Ascending aorta (tissue), 2 donors: ENCODE measurements around the gene UNC5A. TPM values are rescaled to one million over a fixed set of nuclear protein-coding genes. Genes with fewer than 3 reads are reported as not detected.

Experiments used
- DNase-seq, 2 donors: peaks; one replicate each; pipeline ENCODE4 v3.0.0-alpha.2; 2019; ENCODE audit warnings: low spot score in 2 of 2
- H3K27ac ChIP-seq, 2 donors: fragments of 200-600 bp; sonication (generic); one replicate each; pipeline ENCODE4 v1.5.1; 2016 to 2017; ENCODE audit warnings: mild to moderate bottlenecking in 1 of 2
- H3K27me3 ChIP-seq: fragments of 200-600 bp; sonication (generic); one replicate; pipeline ENCODE4 v1.5.1; 2017
- H3K36me3 ChIP-seq, 2 donors: fragments of 200-600 bp; sonication (generic); one replicate each; pipeline ENCODE4 v1.5.1; 2016
- H3K4me1 ChIP-seq, 2 donors: fragments of 200-600 bp; sonication (generic); one replicate each; pipeline ENCODE4 v1.5.1; 2016 to 2017; ENCODE audit warnings: mild to moderate bottlenecking in 1 of 2
- H3K4me3 ChIP-seq, 2 donors: fragments of 200-600 bp; sonication (generic); one replicate each; pipeline ENCODE4 v1.5.1; 2016 to 2017; ENCODE audit warnings: mild to moderate bottlenecking in 1 of 2
- H3K9me3 ChIP-seq, 2 donors: fragments of 200-600 bp; sonication (generic); one replicate each; pipeline ENCODE4 v1.5.1; 2016
- CTCF ChIP-seq, 3 experiments: fragments of 200-600 bp in 2 of 3; fragments of 450-650 bp in 1 of 3; sonication (generic) in 2 of 3; IDR thresholded peaks; one replicate each; pipeline ENCODE4 v1.5.1; 2016 to 2019; ENCODE audit warnings: antibody characterized with exemption in 3 of 3, mild to moderate bottlenecking in 1 of 3, moderate library complexity in 1 of 3
- intact Hi-C: fragments of 100-400 bp; cut with DNase I; formaldehyde crosslinking; loops from one replicate; pipeline ENCODE4 v1.15.1; 2023
- total RNA-seq: library from RNA; depleted of rRNA; stranded (reverse); fragments of >200 nt; gene quantifications from one replicate; pipeline ENCODE4 v1.1.0, GENCODE V29; 2016

Gene UNC5A
- total RNA-seq, 1 donor from 2014 or later: not detected

- no peaks in the 10 kb centered on the region for H3K4me1 ChIP-seq
- no peaks in the 10 kb centered on the region for H3K9me3 ChIP-seq
- peak in 1 of 2 donors; percentile 13 for DNase-seq
- intact Hi-C loops: no loop called here
- H3K27ac ChIP-seq: no peak overlapping the region
- no peak overlapping the region for H3K4me3 ChIP-seq
- no peaks in the 10 kb centered on the region for H3K27me3 ChIP-seq
- H3K36me3 ChIP-seq: no peaks in the 10 kb centered on the region
- TF ChIP-seq CTCF (IDR thresholded peaks at IDR 0.05): no peak
Measured at GRCh38 chr5:176779537-176779936, 30.8 kb upstream of the UNC5A start.

DNA sequence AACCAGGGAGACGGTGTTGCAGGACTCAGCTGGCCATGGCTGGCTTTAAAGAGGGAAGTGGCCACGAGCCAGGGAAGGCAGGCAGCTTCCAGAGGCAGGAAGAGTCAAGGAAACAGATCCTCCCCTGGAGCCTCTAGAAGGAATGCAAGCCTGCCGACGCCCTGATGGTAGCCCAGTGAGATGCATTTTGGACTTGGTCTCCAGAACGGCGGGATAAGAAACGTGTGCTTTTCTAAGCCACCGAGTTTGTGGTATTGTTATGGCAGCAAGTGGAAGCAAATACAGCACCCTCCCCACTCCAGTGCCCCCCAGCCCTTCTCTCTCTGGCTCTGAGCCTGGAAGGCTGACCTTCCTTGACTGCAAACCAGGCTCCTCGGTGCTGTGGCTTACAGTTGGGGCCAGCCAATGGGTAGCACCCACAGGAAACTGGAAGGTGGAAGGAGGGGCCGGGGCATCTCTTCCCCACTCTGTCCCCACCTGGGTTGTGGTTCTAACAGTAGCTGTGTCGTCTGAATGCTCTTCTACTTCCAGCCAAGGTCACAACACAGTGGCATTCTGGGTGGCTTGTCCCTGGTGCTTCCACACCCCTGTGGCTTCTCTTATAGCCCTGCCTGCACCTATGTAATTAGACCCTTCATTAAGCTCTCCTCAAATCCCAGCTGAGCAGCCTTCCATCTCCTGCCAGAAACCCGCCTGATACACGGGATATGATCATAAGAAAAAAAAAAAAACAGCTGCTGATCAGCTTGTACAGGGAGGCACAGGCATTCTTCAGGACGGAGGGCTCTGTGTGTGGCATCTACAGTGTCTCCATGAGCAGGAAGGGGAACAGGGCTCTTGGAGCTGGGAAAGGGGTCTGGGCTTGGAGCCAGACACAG, 29.9 kb upstream of the UNC5A start:
- DNase-seq: peak in 1 of 2 donors; percentile 15
- TF ChIP-seq CTCF (IDR thresholded peaks at IDR 0.05): no peak
- Histone ChIP-seq H3K9me3 (no peaks in the 10 kb centered on the region), H3K27me3 (no peaks in the 10 kb centered on the region), H3K27ac (no peak overlapping the region), H3K4me3 (no peak overlapping the region), H3K36me3 (no peaks in the 10 kb centered on the region), H3K4me1 (no peaks in the 10 kb centered on the region)
- intact Hi-C loops: no loop called here

- Histone ChIP-seq H3K27me3 (no peaks in the 10 kb centered on the region), H3K9me3 (no peaks in the 10 kb centered on the region), H3K4me3 (no peak overlapping the region), H3K27ac (no peak overlapping the region), H3K4me1 (no peaks in the 10 kb centered on the region), H3K36me3 (no peaks in the 10 kb centered on the region)
- intact Hi-C loops: no loop called here
- TF ChIP-seq CTCF (IDR thresholded peaks at IDR 0.05): no peak
- peak in 1 of 2 donors; percentile 52 for DNase-seq
Measured at GRCh38 chr5:176781054-176781375, 29.3 kb upstream of the UNC5A start.

DNA sequence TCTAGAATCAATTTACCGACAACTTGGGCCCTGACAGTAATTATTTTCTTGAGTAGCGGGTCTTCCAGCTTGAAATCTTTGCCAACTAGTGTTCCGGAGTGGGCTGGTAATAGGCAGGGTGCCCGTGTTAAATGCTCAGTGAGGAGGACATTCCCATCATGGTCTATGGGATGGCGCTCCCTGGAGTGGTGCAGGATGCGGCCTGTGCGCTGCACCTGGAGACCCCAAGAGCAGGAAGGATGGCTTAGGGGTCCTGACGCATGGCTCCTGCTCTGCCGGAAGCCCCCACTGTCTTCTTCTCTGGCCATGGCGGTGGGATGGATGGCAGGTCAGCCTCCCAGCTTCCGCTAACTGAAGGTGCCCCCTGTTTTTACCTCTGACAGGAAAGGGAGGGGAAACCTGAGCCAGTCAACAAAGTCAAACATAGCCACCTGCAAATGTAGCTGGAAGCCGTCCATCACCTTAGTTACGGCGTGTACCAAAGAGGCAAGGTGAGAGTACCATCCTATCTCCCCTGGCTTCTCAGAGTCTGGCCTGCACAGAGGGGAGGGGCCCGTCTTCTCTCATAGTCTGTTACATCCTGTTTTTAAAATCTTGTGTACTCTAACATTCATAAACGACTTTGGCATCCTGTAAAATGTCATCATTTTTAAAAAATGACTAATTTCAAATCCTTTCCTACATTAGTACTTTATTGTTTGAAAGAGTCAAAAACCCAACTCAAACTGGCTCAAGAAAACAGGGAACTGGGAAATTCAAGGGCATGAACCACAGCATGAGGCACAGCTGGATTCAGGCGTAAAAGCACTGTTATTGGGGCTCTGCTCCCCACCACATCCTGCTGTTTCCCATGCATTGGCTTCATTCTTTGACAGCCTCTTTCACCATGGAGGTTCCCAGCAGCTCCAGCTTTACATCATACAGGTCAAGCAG, 28.5 kb upstream of the UNC5A start:
- TF ChIP-seq CTCF (IDR thresholded peaks at IDR 0.05): no peak
- Histone ChIP-seq H3K36me3 (no peaks in the 10 kb centered on the region), H3K27me3 (no peaks in the 10 kb centered on the region), H3K4me3 (no peak overlapping the region), H3K9me3 (no peaks in the 10 kb centered on the region), H3K27ac (no peak overlapping the region), H3K4me1 (no peaks in the 10 kb centered on the region)
- intact Hi-C loops: no loop called here
- peak in 1 of 2 donors; percentile 15 for DNase-seq

GRCh38 chr5:176784218-176785165, 25.9 kb upstream of the UNC5A start:
- Histone ChIP-seq H3K4me3 (no peak overlapping the region), H3K9me3 (no peaks in the 10 kb centered on the region), H3K27me3 (no peaks in the 10 kb centered on the region), H3K36me3 (no peaks in the 10 kb centered on the region), H3K4me1 (no peaks in the 10 kb centered on the region), H3K27ac (no peak overlapping the region)
- intact Hi-C loops: no loop called here
- no peak for TF ChIP-seq CTCF (IDR thresholded peaks at IDR 0.05)
- no peak for DNase-seq
